ENCODE data around the gene PSG6.

GRCh38 chr19:42919757-42920079 is 2.0 kb upstream of the PSG6 start:
- no peak for TF ChIP-seq CTCF (IDR thresholded peaks at IDR 0.05; ENCODE audit: control extremely low read depth in 1 of 3, insufficient read depth in 1 of 3, low read depth in 1 of 3, low read length in 3 of 3)
- TF ChIP-seq MAX (IDR thresholded peaks at IDR 0.05) = no peak
- no peak for TF ChIP-seq KDM5A (IDR thresholded peaks at IDR 0.05; ENCODE audit: low read length)
- TF ChIP-seq PHF8 (conservative IDR thresholded peaks at IDR 0.05; ENCODE audit: low read depth, low read length) = no peak
- no peak for TF ChIP-seq POLR2AphosphoS5 (IDR thresholded peaks at IDR 0.05; ENCODE audit: low read depth, low read length)
- no peak for TF ChIP-seq RAD21 (IDR thresholded peaks at IDR 0.05 in 1 of 2, conservative IDR thresholded peaks at IDR 0.05 in 1 of 2; ENCODE audit: low read depth in 2 of 2, low read length in 2 of 2)
- no peak for TF ChIP-seq GTF2F1 (IDR thresholded peaks at IDR 0.05; ENCODE audit: borderline replicate concordance, low read depth, low read length)
- no peak for TF ChIP-seq SP1 (IDR thresholded peaks at IDR 0.05; ENCODE audit: low read depth, low read length)
- no peak for TF ChIP-seq MAFK (IDR thresholded peaks at IDR 0.05; ENCODE audit: low read depth, low read length)
- no peak for TF ChIP-seq CHD1 (IDR thresholded peaks at IDR 0.05; ENCODE audit: low read depth, low read length)
- TF ChIP-seq POLR2A (IDR thresholded peaks at IDR 0.05; ENCODE audit: control extremely low read depth in 1 of 2, low read depth in 2 of 2, low read length in 2 of 2) = no peak
- TF ChIP-seq CHD2 (IDR thresholded peaks at IDR 0.05; ENCODE audit: low read length) = no peak
- no peak for TF ChIP-seq KDM1A (IDR thresholded peaks at IDR 0.05; ENCODE audit: borderline replicate concordance, low read length)
- TF ChIP-seq ZNF274 (IDR thresholded peaks at IDR 0.05; ENCODE audit: borderline replicate concordance, extremely low read depth, low read length) = no peak

All from H1 (cell line).